GM12892 (cell line): ENCODE results near the gene UCK1.

Source experiments
- POLR2A ChIP-seq: IDR thresholded peaks from 2 replicates; pipeline ENCODE4 v1.6.1; 2011; ENCODE audit warnings: low read depth, low read length, control low read depth
- POLR2AphosphoS5 ChIP-seq: IDR thresholded peaks from 2 replicates; pipeline ENCODE4 v1.6.1; 2011; ENCODE audit warnings: low read depth, low read length, control low read depth
- TAF1 ChIP-seq: IDR thresholded peaks from 2 replicates; pipeline ENCODE4 v1.6.1; 2011; ENCODE audit warnings: low read depth, mild to moderate bottlenecking, control low read depth, low read length, borderline replicate concordance

- no peak for TF ChIP-seq TAF1
- no peak for TF ChIP-seq POLR2A
- TF ChIP-seq POLR2AphosphoS5: no peak
Measured at GRCh38 chr9:131481441-131482342, 49.4 kb downstream of the UCK1 start.
